HCT116 (cell line): ENCODE measurements around the gene MAP3K20. TPM values are rescaled to one million over a fixed set of nuclear protein-coding genes. Genes with fewer than 3 reads are reported as not detected.

ENCODE experiments used
- ATAC-seq: fragments of 200-7000 bp; cut with Tn5 transposase; 2 replicates; pipeline ENCODE4 v1.9.1; 2020; ENCODE audit warnings: mild to moderate bottlenecking, moderate library complexity
- BruUV-seq: library from RNA; stranded (reverse); fragments of 400-500 nt; replicated peaks from 2 replicates; lab custom pipeline; 2021; lab: Mats Ljungman, UMichigan
- CTCF ChIA-PET: fragments of 300-600 bp; sonication (Branson Sonifier 250); formaldehyde crosslinking; loops from one replicate; lab custom pipeline; 2021; ENCODE audit warnings: antibody characterized with exemption; lab: Charles Lee
- POLR2A ChIA-PET: fragments of 300-600, 350-600 bp; sonication (Branson Sonifier 250); formaldehyde crosslinking; loops from one replicate; lab custom pipeline; 2021; ENCODE audit warnings: antibody characterized with exemption; lab: Charles Lee
- RAD21 ChIA-PET, 2 experiments: fragments of 300-600 bp; sonication (Branson Sonifier 250); formaldehyde crosslinking; loops; one replicate each; lab custom pipeline; 2023; ENCODE audit warnings: low total read pairs in 2 of 2; ENCODE audit not compliant: uncharacterized antibody in 2 of 2, unreplicated experiment in 2 of 2, low non-redundant PET in 1 of 2; lab: Charles Lee
- DNase-seq: peaks from one replicate; pipeline ENCODE4 v3.0.0-alpha.2; 2010; ENCODE audit warnings: low read depth, low spot score
- H2AFZ ChIP-seq: fragments of 200-600 bp; shearing (Covaris generic), sonication (generic); 2 replicates; pipeline ENCODE4 v1.6.1; 2017; ENCODE audit warnings: low read depth, mixed run types, mixed read lengths, antibody characterized with exemption, low read length; ENCODE audit not compliant: poor library complexity, severe bottlenecking
- H3K27ac ChIP-seq: 2 replicates; pipeline ENCODE4 v1.5.1; 2012; ENCODE audit warnings: low read depth, low read length
- H3K27me3 ChIP-seq: fragments of 200-600 bp; sonication (generic); 2 replicates; pipeline ENCODE4 v1.6.1; 2016; ENCODE audit warnings: mixed run types, low read length, mixed read lengths; ENCODE audit not compliant: insufficient read depth
- H3K36me3 ChIP-seq, 2 experiments: fragments of 200-500 bp in 1 of 2; fragments of 200-600 bp in 1 of 2; sonication (Bioruptor generic) in 1 of 2; sonication (generic) in 1 of 2; 2 replicates each; pipeline versions ENCODE4 v1.5.1 to v1.6.1; 2014 to 2016; ENCODE audit warnings: low read length in 2 of 2, inconsistent platforms in 1 of 2, mixed read lengths in 1 of 2, mixed run types in 1 of 2; ENCODE audit not compliant: insufficient read depth in 2 of 2, control insufficient read depth in 1 of 2
- H3K4me1 ChIP-seq, 2 experiments: fragments of 200-600 bp in 1 of 2; sonication (generic) in 1 of 2; 2 replicates each; pipeline versions ENCODE4 v1.5.1 to v1.6.1; 2012 to 2017; ENCODE audit warnings: low read length in 2 of 2, inconsistent platforms in 1 of 2, mild to moderate bottlenecking in 1 of 2, mixed read lengths in 1 of 2, mixed run types in 1 of 2, moderate library complexity in 1 of 2; ENCODE audit not compliant: insufficient read depth in 2 of 2, control insufficient read depth in 1 of 2
- H3K4me2 ChIP-seq: fragments of 200-600 bp; sonication (generic); 2 replicates; pipeline ENCODE4 v1.6.1; 2017; ENCODE audit warnings: mixed run types, low read length, mixed read lengths
- H3K4me3 ChIP-seq, 2 experiments: fragments of 200-600 bp in 1 of 2; sonication (generic) in 1 of 2; replicated peaks in 1 of 2; 2 replicates each; pipeline ENCODE4 v1.5.1; 2011 to 2016; ENCODE audit warnings: low read length in 2 of 2, control low read depth in 1 of 2, low read depth in 1 of 2, mild to moderate bottlenecking in 1 of 2, mixed read lengths in 1 of 2, mixed run types in 1 of 2
- H3K79me2 ChIP-seq: fragments of 200-600 bp; sonication (generic); 2 replicates; pipeline ENCODE4 v1.6.1; 2017; ENCODE audit warnings: mild to moderate bottlenecking, mixed run types, low read length, moderate library complexity, mixed read lengths; ENCODE audit not compliant: insufficient read depth
- H3K9ac ChIP-seq: fragments of 200-600 bp; sonication (generic); 2 replicates; pipeline ENCODE4 v1.6.1; 2016; ENCODE audit warnings: low read length, mixed read lengths
- H3K9me2 ChIP-seq: fragments of 200-600 bp; sonication (generic), shearing (Covaris generic); 2 replicates; pipeline ENCODE4 v1.6.1; 2017; ENCODE audit warnings: mixed run types, mild to moderate bottlenecking, moderate library complexity; ENCODE audit not compliant: insufficient read depth
- H3K9me3 ChIP-seq, 2 experiments: fragments of 200-500 bp in 1 of 2; fragments of 200-600 bp in 1 of 2; sonication (Bioruptor generic) in 1 of 2; sonication (generic) in 1 of 2; 2 replicates each; pipeline ENCODE4 v1.6.1; 2014 to 2017; ENCODE audit warnings: low read length in 2 of 2, mixed read lengths in 2 of 2, inconsistent platforms in 1 of 2, low read depth in 1 of 2, mild to moderate bottlenecking in 1 of 2, mixed run types in 1 of 2, moderate library complexity in 1 of 2; ENCODE audit not compliant: control insufficient read depth in 1 of 2, insufficient read depth in 1 of 2
- H4K20me1 ChIP-seq: fragments of 200-600 bp; sonication (generic), shearing (Covaris generic); 2 replicates; pipeline ENCODE4 v1.6.1; 2017; ENCODE audit warnings: mixed run types, mild to moderate bottlenecking, moderate library complexity; ENCODE audit not compliant: insufficient read depth
- ATF3 ChIP-seq: IDR thresholded peaks from 2 replicates; pipeline ENCODE4 v1.6.1; 2012
- CEBPB ChIP-seq: IDR thresholded peaks from 2 replicates; pipeline ENCODE4 v1.6.1; 2012; ENCODE audit warnings: low read depth
- CTCF ChIP-seq, 3 experiments: fragments of 200-600 bp in 1 of 3; sonication (generic) in 1 of 3; IDR thresholded peaks in 2 of 3; conservative IDR thresholded peaks in 1 of 3; 2 replicates each; pipeline ENCODE4 v1.5.1; 2012 to 2017; ENCODE audit warnings: low read depth in 2 of 3, low read length in 2 of 3, antibody characterized with exemption in 1 of 3, borderline replicate concordance in 1 of 3, control low read depth in 1 of 3, mild to moderate bottlenecking in 1 of 3, mixed read lengths in 1 of 3, mixed run types in 1 of 3, moderate library complexity in 1 of 3; ENCODE audit not compliant: insufficient read depth in 1 of 3
- EGR1 ChIP-seq: IDR thresholded peaks from 2 replicates; pipeline ENCODE4 v1.6.1; 2012; ENCODE audit warnings: low read depth
- ELF1 ChIP-seq: IDR thresholded peaks from 2 replicates; pipeline ENCODE4 v1.6.1; 2012; ENCODE audit warnings: low read depth, borderline replicate concordance
- EZH2 ChIP-seq: fragments of 200-600 bp; sonication (generic); IDR thresholded peaks from 2 replicates; pipeline ENCODE4 v1.6.1; 2017; ENCODE audit warnings: antibody characterized with exemption, mixed run types
- EZH2phosphoT487 ChIP-seq: fragments of 200-600 bp; IDR thresholded peaks from 2 replicates; pipeline ENCODE4 v1.6.1; 2018; ENCODE audit warnings: antibody characterized with exemption, borderline replicate concordance
- FOSL1 ChIP-seq: IDR thresholded peaks from 2 replicates; pipeline ENCODE4 v1.6.1; 2012; ENCODE audit warnings: low read depth
- JUND ChIP-seq: IDR thresholded peaks from 2 replicates; pipeline ENCODE4 v1.6.1; 2012
- POLR2AphosphoS5 ChIP-seq: IDR thresholded peaks from 2 replicates; pipeline ENCODE4 v1.6.1; 2011; ENCODE audit warnings: mild to moderate bottlenecking, low read depth, low read length, moderate library complexity
- SP1 ChIP-seq: IDR thresholded peaks from 2 replicates; pipeline ENCODE4 v1.6.1; 2012; ENCODE audit warnings: low read depth
- intact Hi-C: fragments of 100-400 bp; cut with micrococcal nuclease; formaldehyde crosslinking; loops from 2 replicates; pipeline ENCODE4 v1.10.0; 2022
- total RNA-seq: library from RNA; stranded (reverse); gene quantifications from one replicate; pipeline ENCODE4 v1.2.1, GENCODE V29; 2021; ENCODE audit not compliant: unreplicated experiment
- TF ChIP-seq, protein P1 (sequence below): IDR thresholded peaks from 2 replicates; pipeline ENCODE4 v1.6.1; 2012
- TF ChIP-seq, protein P2 (sequence below): IDR thresholded peaks from 2 replicates; pipeline ENCODE4 v1.6.1; 2012; ENCODE audit warnings: low read depth
- TF ChIP-seq, protein P3 (sequence below): IDR thresholded peaks from 2 replicates; pipeline ENCODE4 v1.6.1; 2011; ENCODE audit warnings: mild to moderate bottlenecking, low read length, moderate library complexity; ENCODE audit not compliant: insufficient replicate concordance; ENCODE audit errors: extremely low read depth

The MAP3K20 gene
- total RNA-seq, 1 experiment from 2014 or later, result 40.0 TPM

DNA sequence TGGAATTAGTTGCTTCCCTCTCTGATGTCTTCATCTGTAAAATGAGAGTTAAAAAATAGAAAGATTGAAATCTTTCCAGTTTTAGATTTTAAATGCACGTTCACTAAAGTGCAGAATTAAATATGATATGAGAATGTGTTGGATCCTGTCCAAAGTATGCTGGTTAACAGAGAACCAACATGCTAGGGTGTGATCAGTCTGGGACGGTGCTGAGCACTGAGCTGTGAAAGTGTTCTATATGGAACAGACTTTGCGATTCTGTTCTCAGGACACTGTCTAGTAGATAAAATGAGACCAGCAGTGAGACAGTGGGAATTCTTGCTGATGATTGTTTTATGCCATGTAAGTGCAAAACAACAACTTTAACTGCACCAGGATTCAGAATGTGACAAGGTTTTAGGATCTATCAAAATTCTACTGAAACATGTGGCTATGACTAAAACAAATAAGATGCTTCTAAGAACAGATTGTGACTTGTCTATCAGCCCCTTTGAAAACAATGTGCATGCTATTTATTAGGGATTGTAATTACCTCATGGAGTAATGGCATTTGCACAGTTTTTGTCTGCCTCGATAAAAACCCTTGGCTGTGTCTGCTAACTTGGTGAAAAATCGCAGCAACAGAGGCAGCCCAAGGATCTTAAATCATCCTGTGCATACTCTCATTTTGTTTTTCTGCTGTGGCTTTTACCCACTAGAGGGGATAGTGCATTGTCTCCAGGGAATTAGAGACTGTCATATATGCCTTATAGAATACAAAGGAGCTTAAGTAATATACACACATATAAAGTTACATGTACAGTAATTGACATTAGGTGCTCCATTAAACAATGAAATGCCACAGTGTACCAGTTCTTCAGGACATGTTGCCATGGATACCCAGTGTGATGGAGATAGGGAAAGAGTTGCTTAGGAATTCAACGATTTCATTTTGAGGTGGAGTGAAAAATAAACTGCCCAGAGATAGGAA, 55.1 kb downstream of the MAP3K20 start:
- Histone ChIP-seq H3K9ac (no peak overlapping the region), H3K27me3 (no peaks in the 10 kb centered on the region), H2AFZ (no peak overlapping the region), H3K4me1 (no peaks in the 10 kb centered on the region), H3K4me3 (no peak overlapping the region), H3K4me2 (no peak overlapping the region), H3K36me3 (no peaks in the 10 kb centered on the region), H4K20me1 (no peaks in the 10 kb centered on the region), H3K27ac (no peak overlapping the region), H3K9me3 (no peaks in the 10 kb centered on the region), H3K9me2 (no peaks in the 10 kb centered on the region), H3K79me2 (peaks cover 6% of the 10 kb centered on the region; the same call in 1 of the 2 replicates)
- DNase-seq, result no peak
- ChIA-PET POLR2A (no interaction called here), CTCF (no interaction called here), RAD21 (no interaction called here)
- intact Hi-C loops, result no loop called here
- no peak for TF ChIP-seq ELF1
- TF ChIP-seq, protein P1, sequence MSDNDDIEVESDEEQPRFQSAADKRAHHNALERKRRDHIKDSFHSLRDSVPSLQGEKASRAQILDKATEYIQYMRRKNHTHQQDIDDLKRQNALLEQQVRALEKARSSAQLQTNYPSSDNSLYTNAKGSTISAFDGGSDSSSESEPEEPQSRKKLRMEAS, result no peak
- TF ChIP-seq ATF3, result no peak
- TF ChIP-seq, protein P2, sequence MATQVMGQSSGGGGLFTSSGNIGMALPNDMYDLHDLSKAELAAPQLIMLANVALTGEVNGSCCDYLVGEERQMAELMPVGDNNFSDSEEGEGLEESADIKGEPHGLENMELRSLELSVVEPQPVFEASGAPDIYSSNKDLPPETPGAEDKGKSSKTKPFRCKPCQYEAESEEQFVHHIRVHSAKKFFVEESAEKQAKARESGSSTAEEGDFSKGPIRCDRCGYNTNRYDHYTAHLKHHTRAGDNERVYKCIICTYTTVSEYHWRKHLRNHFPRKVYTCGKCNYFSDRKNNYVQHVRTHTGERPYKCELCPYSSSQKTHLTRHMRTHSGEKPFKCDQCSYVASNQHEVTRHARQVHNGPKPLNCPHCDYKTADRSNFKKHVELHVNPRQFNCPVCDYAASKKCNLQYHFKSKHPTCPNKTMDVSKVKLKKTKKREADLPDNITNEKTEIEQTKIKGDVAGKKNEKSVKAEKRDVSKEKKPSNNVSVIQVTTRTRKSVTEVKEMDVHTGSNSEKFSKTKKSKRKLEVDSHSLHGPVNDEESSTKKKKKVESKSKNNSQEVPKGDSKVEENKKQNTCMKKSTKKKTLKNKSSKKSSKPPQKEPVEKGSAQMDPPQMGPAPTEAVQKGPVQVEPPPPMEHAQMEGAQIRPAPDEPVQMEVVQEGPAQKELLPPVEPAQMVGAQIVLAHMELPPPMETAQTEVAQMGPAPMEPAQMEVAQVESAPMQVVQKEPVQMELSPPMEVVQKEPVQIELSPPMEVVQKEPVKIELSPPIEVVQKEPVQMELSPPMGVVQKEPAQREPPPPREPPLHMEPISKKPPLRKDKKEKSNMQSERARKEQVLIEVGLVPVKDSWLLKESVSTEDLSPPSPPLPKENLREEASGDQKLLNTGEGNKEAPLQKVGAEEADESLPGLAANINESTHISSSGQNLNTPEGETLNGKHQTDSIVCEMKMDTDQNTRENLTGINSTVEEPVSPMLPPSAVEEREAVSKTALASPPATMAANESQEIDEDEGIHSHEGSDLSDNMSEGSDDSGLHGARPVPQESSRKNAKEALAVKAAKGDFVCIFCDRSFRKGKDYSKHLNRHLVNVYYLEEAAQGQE, result no peak
- no peak for TF ChIP-seq EZH2phosphoT487
- no peak for TF ChIP-seq POLR2AphosphoS5
- no peak for TF ChIP-seq CEBPB
- no peak for TF ChIP-seq FOSL1
- no peak for TF ChIP-seq EZH2
- no peak for TF ChIP-seq SP1
- TF ChIP-seq, protein P3, sequence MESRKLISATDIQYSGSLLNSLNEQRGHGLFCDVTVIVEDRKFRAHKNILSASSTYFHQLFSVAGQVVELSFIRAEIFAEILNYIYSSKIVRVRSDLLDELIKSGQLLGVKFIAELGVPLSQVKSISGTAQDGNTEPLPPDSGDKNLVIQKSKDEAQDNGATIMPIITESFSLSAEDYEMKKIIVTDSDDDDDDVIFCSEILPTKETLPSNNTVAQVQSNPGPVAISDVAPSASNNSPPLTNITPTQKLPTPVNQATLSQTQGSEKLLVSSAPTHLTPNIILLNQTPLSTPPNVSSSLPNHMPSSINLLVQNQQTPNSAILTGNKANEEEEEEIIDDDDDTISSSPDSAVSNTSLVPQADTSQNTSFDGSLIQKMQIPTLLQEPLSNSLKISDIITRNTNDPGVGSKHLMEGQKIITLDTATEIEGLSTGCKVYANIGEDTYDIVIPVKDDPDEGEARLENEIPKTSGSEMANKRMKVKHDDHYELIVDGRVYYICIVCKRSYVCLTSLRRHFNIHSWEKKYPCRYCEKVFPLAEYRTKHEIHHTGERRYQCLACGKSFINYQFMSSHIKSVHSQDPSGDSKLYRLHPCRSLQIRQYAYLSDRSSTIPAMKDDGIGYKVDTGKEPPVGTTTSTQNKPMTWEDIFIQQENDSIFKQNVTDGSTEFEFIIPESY, result no peak
- TF ChIP-seq EGR1, result no peak
- TF ChIP-seq CTCF (IDR thresholded peaks at IDR 0.05 in 2 of 3, conservative IDR thresholded peaks at IDR 0.05 in 1 of 3; ENCODE audit: borderline replicate concordance in 1 of 3, insufficient read depth in 1 of 3, low read depth in 2 of 3, low read length in 2 of 3), result no peak
- TF ChIP-seq JUND, result no peak
- no TSS peak for BruUV-seq
- ATAC-seq, result no peak
